SK-N-SH (cell line): Measurements from ENCODE around the gene SURF6.

Source experiments
- EP300 ChIP-seq, 2 experiments: IDR thresholded peaks; 2 replicates each; pipeline versions ENCODE4 v1.4.0 to v1.6.1; 2012; ENCODE audit warnings: borderline replicate concordance in 1 of 2, low read depth in 1 of 2, low read length in 1 of 2
- FOXJ3 ChIP-seq: sonication (generic); formaldehyde crosslinking; IDR thresholded peaks from 2 replicates; pipeline ENCODE4 v1.5.1; 2020; ENCODE audit warnings: mild to moderate bottlenecking, missing genetic modification reagents
- FOXM1 ChIP-seq: IDR thresholded peaks from 2 replicates; pipeline ENCODE4 v1.4.0; 2012; ENCODE audit warnings: low read depth, mild to moderate bottlenecking
- POLR2AphosphoS5 ChIP-seq: IDR thresholded peaks from 2 replicates; pipeline ENCODE4 v1.6.1; 2012; ENCODE audit warnings: low read depth, low read length
- TAF1 ChIP-seq: IDR thresholded peaks from 2 replicates; pipeline ENCODE4 v1.6.1; 2012; ENCODE audit warnings: low read depth, mild to moderate bottlenecking, low read length, moderate library complexity, borderline replicate concordance
- TEAD4 ChIP-seq: IDR thresholded peaks from 2 replicates; pipeline ENCODE4 v1.4.0; 2012; ENCODE audit warnings: mild to moderate bottlenecking, borderline replicate concordance; ENCODE audit not compliant: insufficient read depth
- TF ChIP-seq, protein P1 (sequence below): fragments of 200-600 bp; sonication (generic); IDR thresholded peaks from 2 replicates; pipeline ENCODE4 v1.6.1; 2017; ENCODE audit warnings: antibody characterized with exemption, mild to moderate bottlenecking, moderate library complexity

DNA sequence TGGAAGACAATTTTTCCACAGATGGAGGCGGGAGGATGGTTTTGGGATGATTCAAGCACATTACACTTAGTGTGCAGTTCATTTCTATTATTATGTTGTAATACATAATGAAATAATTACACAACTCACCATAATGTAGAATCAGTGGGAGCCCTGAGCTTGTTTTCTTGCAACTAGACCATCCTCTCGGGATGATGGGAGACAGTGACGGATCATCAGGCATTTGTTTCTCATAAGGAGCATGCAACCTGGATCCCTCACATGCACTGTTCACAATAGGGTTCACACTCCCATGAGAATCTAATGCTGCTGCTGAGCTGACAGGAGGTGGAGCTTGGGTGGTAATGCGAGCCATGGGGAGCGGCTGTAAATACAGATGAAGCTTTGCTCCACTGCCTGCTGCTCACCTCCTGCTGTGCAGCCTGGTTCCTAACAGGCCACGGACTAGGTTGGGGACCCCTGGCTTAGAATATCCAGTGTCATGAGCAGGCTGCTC lies 41.8 kb upstream of the SURF6 start:
- TF ChIP-seq, protein P1, sequence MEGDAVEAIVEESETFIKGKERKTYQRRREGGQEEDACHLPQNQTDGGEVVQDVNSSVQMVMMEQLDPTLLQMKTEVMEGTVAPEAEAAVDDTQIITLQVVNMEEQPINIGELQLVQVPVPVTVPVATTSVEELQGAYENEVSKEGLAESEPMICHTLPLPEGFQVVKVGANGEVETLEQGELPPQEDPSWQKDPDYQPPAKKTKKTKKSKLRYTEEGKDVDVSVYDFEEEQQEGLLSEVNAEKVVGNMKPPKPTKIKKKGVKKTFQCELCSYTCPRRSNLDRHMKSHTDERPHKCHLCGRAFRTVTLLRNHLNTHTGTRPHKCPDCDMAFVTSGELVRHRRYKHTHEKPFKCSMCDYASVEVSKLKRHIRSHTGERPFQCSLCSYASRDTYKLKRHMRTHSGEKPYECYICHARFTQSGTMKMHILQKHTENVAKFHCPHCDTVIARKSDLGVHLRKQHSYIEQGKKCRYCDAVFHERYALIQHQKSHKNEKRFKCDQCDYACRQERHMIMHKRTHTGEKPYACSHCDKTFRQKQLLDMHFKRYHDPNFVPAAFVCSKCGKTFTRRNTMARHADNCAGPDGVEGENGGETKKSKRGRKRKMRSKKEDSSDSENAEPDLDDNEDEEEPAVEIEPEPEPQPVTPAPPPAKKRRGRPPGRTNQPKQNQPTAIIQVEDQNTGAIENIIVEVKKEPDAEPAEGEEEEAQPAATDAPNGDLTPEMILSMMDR, result no peak
- no peak for TF ChIP-seq FOXM1
- no peak for TF ChIP-seq TEAD4
- no peak for TF ChIP-seq EP300 (IDR thresholded peaks at IDR 0.05; ENCODE audit: borderline replicate concordance in 1 of 2, low read depth in 1 of 2, low read length in 1 of 2)
- no peak for TF ChIP-seq FOXJ3
- TF ChIP-seq POLR2AphosphoS5, result no peak
- TF ChIP-seq TAF1, result no peak
